GM12873 (cell line): ENCODE data around the gene WFDC8.
A peak's percentile ranks its signal among the peaks of the same experiment; 100 is the strongest.

Source experiments
- CTCF ChIP-seq: IDR thresholded peaks from 2 replicates; pipeline ENCODE4 v1.5.1; 2012; ENCODE audit warnings: low read depth, mild to moderate bottlenecking, moderate library complexity, low read length, control low read depth; ENCODE audit not compliant: insufficient read depth; ENCODE audit errors: missing control alignments

WFDC8 gene

GRCh38 chr20:45547206-45547770, 31.8 kb downstream of the WFDC8 start, which contains the start of gene EPPIN:
TSS of gene EPPIN (minus strand) at chr20:45547401. CDS start at chr20:45547357, 44 bp downstream.
- no peak for TF ChIP-seq CTCF

GRCh38 chr20:45545754-45546453, 33.2 kb downstream of the WFDC8 start:
- no peak for TF ChIP-seq CTCF

- TF ChIP-seq CTCF, result no peak
These were observed 33.7 kb downstream of the WFDC8 start for GRCh38 chr20:45545351-45545750.

GRCh38 chr20:45539382-45539781, 39.7 kb downstream of the WFDC8 start, which contains the start of gene WFDC6:
TSS of gene WFDC6 (minus strand) at chr20:45539482. CDS start at chr20:45539407, 75 bp downstream.
- TF ChIP-seq CTCF, result no peak

- TF ChIP-seq CTCF, result peak; percentile 36
These were observed 40.8 kb downstream of the WFDC8 start for GRCh38 chr20:45538209-45538799.

- TF ChIP-seq CTCF, result no peak
These were observed 51.8 kb downstream of the WFDC8 start for GRCh38 chr20:45527294-45527693.

GRCh38 chr20:45523821-45524220, 55.3 kb downstream of the WFDC8 start:
- no peak for TF ChIP-seq CTCF
